Activated naive CD8-positive, alpha-beta T cell treated with anti-CD3 and anti-CD28 coated beads for 36 hours (primary cell): ENCODE measurements around the gene MT1E. TPM values are rescaled to one million over a fixed set of nuclear protein-coding genes. Genes with fewer than 3 reads are reported as not detected.
A peak's percentile ranks its signal among the peaks of the same experiment; 100 is the strongest.

Source experiments
- DNase-seq: peaks from one replicate; pipeline ENCODE4 v3.0.0; 2021
- H3K27ac Mint-ChIP-seq: one replicate; pipeline ENCODE4 v1.8.0; 2022; ENCODE audit warnings: mild to moderate bottlenecking, moderate library complexity, mixed read lengths
- H3K27me3 Mint-ChIP-seq: one replicate; pipeline ENCODE4 v1.8.0; 2022; ENCODE audit warnings: mild to moderate bottlenecking, mixed read lengths
- H3K36me3 Mint-ChIP-seq: one replicate; pipeline ENCODE4 v1.8.0; 2021; ENCODE audit warnings: mild to moderate bottlenecking, mixed read lengths
- H3K4me1 Mint-ChIP-seq: one replicate; pipeline ENCODE4 v1.8.0; 2021; ENCODE audit warnings: mixed read lengths
- H3K4me3 Mint-ChIP-seq: one replicate; pipeline ENCODE4 v1.8.0; 2022; ENCODE audit warnings: mild to moderate bottlenecking, moderate library complexity, mixed read lengths
- H3K9me3 Mint-ChIP-seq: one replicate; pipeline ENCODE4 v1.8.0; 2022; ENCODE audit warnings: mixed read lengths
- total RNA-seq, 2 experiments: library from RNA; stranded (reverse); gene quantifications; one replicate each; pipeline ENCODE4 v1.2.3, GENCODE V29; 2021

The MT1E gene
- total RNA-seq, 2 experiments from 2014 or later: 67.1 to 68.9 TPM

GRCh38 chr16:56601325-56601724 lies 24.3 kb upstream of the MT1E start:
- H3K27me3 Mint-ChIP-seq: peaks cover 3% of the 10 kb centered on the region
- H3K4me1 Mint-ChIP-seq: peaks cover 9% of the 10 kb centered on the region
- no peak overlapping the region for H3K27ac Mint-ChIP-seq
- no peaks in the 10 kb centered on the region for H3K36me3 Mint-ChIP-seq
- H3K9me3 Mint-ChIP-seq: peaks cover 2% of the 10 kb centered on the region
- no peak for DNase-seq
- no peak overlapping the region for H3K4me3 Mint-ChIP-seq

GRCh38 chr16:56603589-56603988 lies 22.0 kb upstream of the MT1E start:
- DNase-seq: no peak
- Mint-ChIP-seq H3K27me3 (peaks cover 3% of the 10 kb centered on the region), H3K36me3 (peaks cover 3% of the 10 kb centered on the region), H3K4me1 (peaks cover 26% of the 10 kb centered on the region), H3K4me3 (no peak overlapping the region), H3K9me3 (no peaks in the 10 kb centered on the region), H3K27ac (no peak overlapping the region)

- Mint-ChIP-seq H3K4me1 (peaks cover 33% of the 10 kb centered on the region), H3K4me3 (no peak overlapping the region), H3K36me3 (peaks cover 4% of the 10 kb centered on the region), H3K27ac (no peak overlapping the region), H3K27me3 (peaks cover 3% of the 10 kb centered on the region), H3K9me3 (no peaks in the 10 kb centered on the region)
- no peak for DNase-seq
Observed at GRCh38 chr16:56604966-56605365, 20.6 kb upstream of the MT1E start.

- Mint-ChIP-seq H3K9me3 (no peaks in the 10 kb centered on the region), H3K4me3 (no peak overlapping the region), H3K27me3 (peaks cover 2% of the 10 kb centered on the region), H3K4me1 (peaks cover 36% of the 10 kb centered on the region), H3K36me3 (peaks cover 4% of the 10 kb centered on the region), H3K27ac (no peak overlapping the region)
- no peak for DNase-seq
Observed at GRCh38 chr16:56605475-56605874, 20.1 kb upstream of the MT1E start.

GRCh38 chr16:56606071-56606475 lies 19.5 kb upstream of the MT1E start:
- peaks cover 4% of the 10 kb centered on the region for H3K36me3 Mint-ChIP-seq
- DNase-seq: no peak
- no peaks in the 10 kb centered on the region for H3K27me3 Mint-ChIP-seq
- no peak overlapping the region for H3K4me3 Mint-ChIP-seq
- H3K4me1 Mint-ChIP-seq: peaks cover 41% of the 10 kb centered on the region
- H3K9me3 Mint-ChIP-seq: no peaks in the 10 kb centered on the region
- H3K27ac Mint-ChIP-seq: no peak overlapping the region

GRCh38 chr16:56606476-56607108 lies 19.0 kb upstream of the MT1E start:
- H3K27ac Mint-ChIP-seq: peak overlapping the region; percentile 81
- no peaks in the 10 kb centered on the region for H3K9me3 Mint-ChIP-seq
- H3K36me3 Mint-ChIP-seq: peaks cover 4% of the 10 kb centered on the region
- H3K27me3 Mint-ChIP-seq: no peaks in the 10 kb centered on the region
- DNase-seq: no peak
- peaks cover 46% of the 10 kb centered on the region for H3K4me1 Mint-ChIP-seq
- peak overlapping the region; percentile 42 for H3K4me3 Mint-ChIP-seq

GRCh38 chr16:56607109-56607618 lies 18.4 kb upstream of the MT1E start:
- Mint-ChIP-seq H3K9me3 (no peaks in the 10 kb centered on the region), H3K4me1 (peaks cover 51% of the 10 kb centered on the region), H3K27me3 (no peaks in the 10 kb centered on the region), H3K36me3 (peaks cover 4% of the 10 kb centered on the region), H3K27ac (peak overlapping the region; percentile 81), H3K4me3 (peak overlapping the region; percentile 42)
- DNase-seq: peak; percentile 21

- H3K27me3 Mint-ChIP-seq: no peaks in the 10 kb centered on the region
- peak overlapping the region; percentile 81 for H3K27ac Mint-ChIP-seq
- peaks cover 4% of the 10 kb centered on the region for H3K36me3 Mint-ChIP-seq
- H3K4me1 Mint-ChIP-seq: peaks cover 56% of the 10 kb centered on the region
- H3K9me3 Mint-ChIP-seq: no peaks in the 10 kb centered on the region
- no peak for DNase-seq
- peak overlapping the region; percentile 52 for H3K4me3 Mint-ChIP-seq
Observed at GRCh38 chr16:56607675-56608042, 17.9 kb upstream of the MT1E start.

- Mint-ChIP-seq H3K27ac (peak within 1 kb of the TSS; percentile 95), H3K9me3 (no peaks in the 10 kb centered on the region), H3K4me1 (peaks cover 58% of the 10 kb centered on the region), H3K4me3 (peak within 1 kb of the TSS; percentile 95), H3K36me3 (peaks cover 4% of the 10 kb centered on the region), H3K27me3 (no peaks in the 10 kb centered on the region)
- DNase-seq: peak; percentile 95
Observed at GRCh38 chr16:56608043-56608875, 17.3 kb upstream of the MT1E start, which contains the start of gene MT2A. TSS of gene MT2A (plus strand) at chr16:56608584. CDS start at chr16:56608656, 72 bp downstream.

- H3K27ac Mint-ChIP-seq: peak overlapping the region; percentile 95
- peak overlapping the region; percentile 95 for H3K4me3 Mint-ChIP-seq
- no peaks in the 10 kb centered on the region for H3K27me3 Mint-ChIP-seq
- peaks cover 63% of the 10 kb centered on the region for H3K4me1 Mint-ChIP-seq
- no peak for DNase-seq
- H3K9me3 Mint-ChIP-seq: no peaks in the 10 kb centered on the region
- H3K36me3 Mint-ChIP-seq: peaks cover 7% of the 10 kb centered on the region
Observed at GRCh38 chr16:56608876-56609462, 16.6 kb upstream of the MT1E start.

GRCh38 chr16:56609463-56609921 lies 16.1 kb upstream of the MT1E start:
- H3K36me3 Mint-ChIP-seq: peaks cover 7% of the 10 kb centered on the region
- peak; percentile 79 for DNase-seq
- no peaks in the 10 kb centered on the region for H3K27me3 Mint-ChIP-seq
- peak overlapping the region; percentile 95 for H3K27ac Mint-ChIP-seq
- peaks cover 68% of the 10 kb centered on the region for H3K4me1 Mint-ChIP-seq
- no peaks in the 10 kb centered on the region for H3K9me3 Mint-ChIP-seq
- peak overlapping the region; percentile 95 for H3K4me3 Mint-ChIP-seq

- Mint-ChIP-seq H3K4me3 (peak overlapping the region; percentile 95), H3K27me3 (no peaks in the 10 kb centered on the region), H3K9me3 (no peaks in the 10 kb centered on the region), H3K36me3 (peaks cover 7% of the 10 kb centered on the region), H3K4me1 (peaks cover 75% of the 10 kb centered on the region), H3K27ac (peak overlapping the region; percentile 95)
- peak; percentile 80 for DNase-seq
Observed at GRCh38 chr16:56610017-56610608, 15.5 kb upstream of the MT1E start.

- H3K4me1 Mint-ChIP-seq: peaks cover 77% of the 10 kb centered on the region
- no peak for DNase-seq
- peaks cover 7% of the 10 kb centered on the region for H3K36me3 Mint-ChIP-seq
- H3K4me3 Mint-ChIP-seq: peak overlapping the region; percentile 49
- no peaks in the 10 kb centered on the region for H3K27me3 Mint-ChIP-seq
- no peaks in the 10 kb centered on the region for H3K9me3 Mint-ChIP-seq
- peak overlapping the region; percentile 95 for H3K27ac Mint-ChIP-seq
Observed at GRCh38 chr16:56610609-56611111, 14.9 kb upstream of the MT1E start.

- H3K27ac Mint-ChIP-seq: peak overlapping the region; percentile 95
- H3K36me3 Mint-ChIP-seq: peaks cover 7% of the 10 kb centered on the region
- H3K4me3 Mint-ChIP-seq: no peak overlapping the region
- H3K4me1 Mint-ChIP-seq: peaks cover 75% of the 10 kb centered on the region
- no peaks in the 10 kb centered on the region for H3K9me3 Mint-ChIP-seq
- DNase-seq: no peak
- H3K27me3 Mint-ChIP-seq: no peaks in the 10 kb centered on the region
Observed at GRCh38 chr16:56611281-56611833, 14.2 kb upstream of the MT1E start.
